Erythroblast (primary cell): ENCODE data around the gene TTLL9.

Source experiments
- GATA1 ChIP-seq: IDR thresholded peaks from 2 replicates; pipeline ENCODE4 v1.6.1; 2011; ENCODE audit warnings: low read depth, mild to moderate bottlenecking, control low read depth, low read length, moderate library complexity
- POLR2A ChIP-seq: IDR thresholded peaks from 2 replicates; pipeline ENCODE4 v1.6.1; 2011; ENCODE audit warnings: mild to moderate bottlenecking, low read length

DNA sequence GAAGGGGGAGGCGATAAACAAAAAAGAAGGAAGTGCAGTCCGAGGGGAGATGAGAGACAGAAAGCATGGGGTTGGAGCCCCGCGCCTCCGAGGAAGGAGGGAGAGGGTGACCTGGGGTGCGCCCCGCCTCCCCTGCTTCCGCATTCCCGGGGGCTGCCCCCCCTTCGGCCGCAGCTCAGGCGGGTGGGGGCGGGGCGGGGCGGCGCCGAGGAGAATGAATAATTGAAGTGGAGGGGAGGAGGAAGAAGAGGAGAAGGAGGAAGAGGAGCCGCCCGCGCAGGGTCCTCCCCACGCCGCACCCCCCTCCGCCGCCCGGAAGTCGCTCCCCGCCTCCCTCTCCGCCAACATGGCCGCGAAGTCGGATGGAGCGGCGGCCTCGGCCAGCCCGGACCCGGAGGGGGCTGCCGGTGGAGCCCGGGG lies 97.4 kb downstream of the TTLL9 start, which contains the start of gene XKR7:
- TF ChIP-seq POLR2A: no peak
- no peak for TF ChIP-seq GATA1
